NB4 (cell line): ENCODE measurements around the gene COL6A3.

Experiments
- CTCF ChIP-seq: IDR thresholded peaks from one replicate; pipeline ENCODE4 v1.5.1; 2012; ENCODE audit warnings: low read depth, low read length
- MAX ChIP-seq: IDR thresholded peaks from 2 replicates; pipeline ENCODE4 v1.6.1; 2011; ENCODE audit warnings: low read depth, low read length
- POLR2A ChIP-seq: IDR thresholded peaks from 2 replicates; pipeline ENCODE4 v1.6.1; 2011; ENCODE audit warnings: mild to moderate bottlenecking; ENCODE audit not compliant: insufficient read length; ENCODE audit errors: extremely low read depth

- TF ChIP-seq CTCF: no peak
- no peak for TF ChIP-seq POLR2A
- TF ChIP-seq MAX: no peak
Observed at GRCh38 chr2:237405605-237406004, 8.4 kb downstream of the COL6A3 start.
